ENCODE measurements around the gene AAK1.
"Not testable (repeated sequence)": the region's sequence is repeated elsewhere in the genome, so short reads cannot be mapped to it uniquely, and the experiment has no call there.

The AAK1 gene

DNA sequence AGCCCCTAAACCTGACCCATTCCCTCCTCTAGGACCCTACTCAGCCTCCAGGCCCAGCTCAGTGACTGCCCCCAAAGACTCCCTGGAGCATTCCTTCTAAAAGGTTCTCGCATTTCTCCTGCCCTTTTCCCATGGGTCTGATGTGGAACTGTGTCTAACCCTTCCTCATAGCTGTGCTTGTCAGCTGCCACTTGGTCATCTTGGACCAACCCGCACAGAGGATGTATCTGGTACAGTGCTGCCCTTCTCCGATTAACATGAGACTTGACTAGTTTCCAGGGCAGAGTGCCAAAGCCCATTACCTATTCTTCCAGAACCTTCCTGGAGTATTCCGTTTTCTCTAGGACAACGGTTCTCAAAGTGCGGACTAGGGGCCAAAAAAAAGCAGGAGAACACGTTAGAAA lies 205.8 kb downstream of the AAK1 start:
- DNase-seq: peak; percentile 33 to 38

DNA sequence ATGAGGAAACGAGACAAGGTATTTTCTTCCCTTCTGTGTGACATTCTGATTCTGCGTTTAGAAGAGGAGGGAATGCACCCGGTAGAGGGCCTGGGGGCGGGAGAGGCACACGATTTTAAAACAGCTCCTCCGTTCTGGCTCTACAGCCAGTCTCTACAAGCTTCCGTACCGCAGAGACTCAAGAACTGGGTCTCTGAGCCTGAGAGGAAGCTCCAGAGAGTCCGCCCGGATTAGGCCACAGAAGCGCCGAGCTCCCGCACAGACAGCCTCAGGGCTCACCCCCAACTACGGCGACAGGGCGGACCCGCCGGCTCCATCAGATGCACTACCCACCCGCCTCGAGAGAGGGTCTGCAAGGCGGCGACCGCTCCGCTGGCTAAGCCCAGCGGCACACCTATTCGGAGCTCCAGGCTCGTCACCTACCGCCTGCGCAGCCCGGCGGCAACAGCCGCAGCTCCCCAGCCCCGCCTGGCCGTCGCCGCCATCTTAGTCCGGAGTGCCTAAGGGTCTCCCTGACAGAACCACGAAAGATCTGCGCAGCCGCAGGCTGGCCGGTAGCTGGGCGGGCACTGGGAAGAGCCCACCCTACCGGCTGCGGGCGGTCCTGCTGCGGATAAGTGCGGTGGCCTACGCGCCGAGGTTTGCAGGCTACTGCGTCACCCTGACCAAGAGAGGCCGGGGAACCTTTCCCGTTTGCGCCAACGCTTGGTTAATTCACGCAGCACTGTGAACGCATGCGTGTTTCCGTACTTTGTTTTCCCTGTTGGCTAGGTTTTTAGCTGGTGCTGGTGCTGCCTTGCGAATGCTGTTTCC lies 206.4 kb downstream of the AAK1 start, which contains the start of gene NFU1:
NFU1 (minus strand) TSS at position 498 of the 813 bp plus-strand sequence; CDS start at position 485, 13 bp downstream.
- peak; percentile 79 to 81 for DNase-seq

DNA sequence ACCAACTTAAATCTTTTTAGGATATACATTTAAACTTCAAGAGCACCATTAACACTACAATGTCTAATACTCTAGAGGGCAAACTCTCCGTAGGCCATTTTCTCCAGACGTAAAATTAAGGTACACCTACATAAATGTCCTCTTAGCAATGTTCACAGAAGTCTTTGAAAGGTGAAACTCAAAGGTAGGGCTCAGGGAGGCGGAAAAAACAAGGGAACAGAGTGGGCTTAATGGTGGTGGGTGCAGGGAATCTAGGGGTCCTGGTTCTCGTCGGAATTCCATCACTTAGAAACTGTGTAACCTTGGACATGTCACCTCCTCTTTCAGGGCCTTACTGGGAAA lies 207.0 kb downstream of the AAK1 start:
- peak; percentile 25 to 38 for DNase-seq

DNA sequence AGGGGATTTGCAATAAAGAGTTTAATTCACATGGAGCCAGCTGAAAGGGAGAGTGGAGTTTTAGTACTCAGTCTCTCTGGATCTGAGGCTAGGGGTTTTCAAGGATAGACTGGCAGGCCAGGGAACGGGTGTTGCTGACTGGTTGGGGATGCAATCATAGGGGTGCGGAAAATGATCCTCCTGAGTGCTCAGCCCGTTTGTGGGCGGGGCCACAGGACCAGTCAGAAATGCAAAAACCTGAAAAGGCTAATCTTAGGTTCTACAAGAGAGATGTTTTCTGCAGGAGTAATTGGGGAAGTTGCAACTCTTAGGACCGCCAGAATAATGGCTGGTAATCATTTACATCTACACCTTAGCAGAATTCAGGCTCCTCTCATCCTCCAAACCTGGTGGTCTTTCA lies 208.8 kb downstream of the AAK1 start:
- no peak for DNase-seq

DNA sequence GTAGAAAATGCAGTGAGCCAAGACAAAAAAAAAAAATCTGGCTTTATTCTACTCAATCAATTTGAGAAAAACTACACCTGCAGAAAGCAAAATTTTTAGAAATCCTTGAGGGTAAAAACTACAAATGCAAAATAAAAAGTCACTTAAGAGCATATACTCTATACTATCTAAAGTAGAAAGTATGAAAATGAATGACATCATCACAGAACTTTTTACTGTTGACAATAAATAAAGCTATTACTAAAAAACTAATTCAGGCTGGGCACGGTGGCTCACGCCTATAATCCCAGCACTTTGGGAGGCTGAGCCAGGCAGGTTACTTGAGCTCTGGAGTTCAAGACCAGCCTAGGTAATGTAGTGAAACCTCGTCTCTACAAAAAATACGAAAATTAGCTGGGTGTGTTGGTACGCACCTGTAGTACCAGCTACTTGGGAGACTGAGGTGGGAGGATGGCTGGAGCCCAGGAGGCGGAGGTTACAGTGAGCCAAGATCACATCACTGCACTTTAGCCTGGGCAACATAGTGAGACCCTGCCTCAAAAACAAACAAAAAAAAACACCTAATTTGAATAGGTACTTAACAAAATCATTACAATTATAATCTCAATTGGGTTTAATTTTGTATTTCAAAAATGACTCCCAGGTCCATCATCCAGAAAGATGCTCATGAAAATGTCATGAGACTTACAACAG lies 213.9 kb downstream of the AAK1 start:
- no peak for DNase-seq

DNA sequence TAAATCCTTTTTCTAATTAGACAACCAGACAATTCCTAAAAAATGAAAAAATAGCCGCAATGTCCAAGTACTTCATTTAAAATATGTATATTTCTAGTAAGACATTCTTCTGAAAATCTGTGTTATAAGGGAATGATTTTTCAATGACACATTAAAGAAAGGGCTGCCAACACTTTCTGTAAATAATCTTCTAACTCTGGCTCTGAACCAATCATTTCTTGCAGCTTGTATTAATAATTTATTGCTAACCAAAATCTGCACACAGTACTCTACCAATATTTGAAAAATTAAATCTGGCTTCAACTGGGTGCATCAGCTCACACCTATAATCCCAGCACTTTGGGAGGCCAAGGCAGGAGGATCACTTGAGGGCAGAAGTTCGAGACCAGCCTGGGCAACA lies 214.6 kb downstream of the AAK1 start:
- DNase-seq: no peak

DNA sequence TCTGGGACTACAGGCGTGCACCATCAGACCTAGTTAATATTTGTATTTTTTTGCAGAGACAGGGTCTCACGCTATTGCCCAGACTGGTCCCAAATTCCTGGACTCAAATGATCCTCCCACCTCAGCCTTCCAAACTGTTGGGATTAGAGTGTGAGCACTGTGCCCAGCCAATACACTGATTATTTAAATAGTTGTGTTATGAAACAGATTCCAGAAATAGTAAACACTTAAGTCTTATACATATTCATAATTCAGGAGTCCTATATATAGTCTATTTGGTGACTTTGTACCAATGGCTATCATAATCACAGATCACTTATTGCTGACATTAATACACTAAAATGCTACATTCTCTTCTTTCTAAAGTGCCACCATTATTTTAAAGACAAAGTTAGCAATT lies 219.1 kb downstream of the AAK1 start:
- no peak for DNase-seq

DNA sequence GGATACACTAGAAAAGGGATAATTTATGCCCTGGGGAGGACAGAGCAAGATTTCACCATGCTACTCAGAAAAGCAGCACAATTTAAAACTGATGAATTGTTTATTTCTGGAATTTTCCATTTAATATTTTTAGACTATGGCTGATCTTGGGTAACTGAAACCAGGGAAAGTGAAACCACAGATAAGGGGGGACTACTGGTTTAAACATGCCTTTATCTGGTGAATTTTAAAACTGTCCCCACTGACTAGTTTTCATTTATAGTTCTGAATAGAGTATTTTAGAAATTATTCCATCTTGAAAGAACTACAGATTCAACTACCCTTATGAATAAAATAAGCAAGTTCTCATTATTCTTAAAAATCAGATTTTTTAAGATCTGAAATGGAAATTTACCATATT lies 221.3 kb downstream of the AAK1 start:
- no peak for DNase-seq

DNA sequence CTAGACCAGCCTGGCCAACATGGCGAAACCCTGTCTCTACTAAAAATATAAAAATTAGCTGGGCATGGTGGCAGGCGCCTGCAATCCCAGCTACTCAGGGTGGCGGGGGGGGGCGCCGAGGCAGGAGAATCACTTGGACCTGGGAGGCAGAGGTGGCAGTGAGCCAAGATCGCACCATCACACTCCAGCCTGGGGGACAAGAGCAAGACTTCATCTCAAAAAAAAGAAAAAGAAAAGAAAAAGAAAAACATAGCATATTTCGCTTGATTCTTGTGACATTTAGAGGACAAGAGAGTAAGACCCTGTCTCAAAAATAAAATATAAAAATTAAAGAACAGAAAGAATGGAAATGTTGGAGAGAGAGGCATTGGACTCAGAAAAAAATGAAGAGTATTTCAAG lies 224.4 kb downstream of the AAK1 start:
- not testable (repeated sequence) for DNase-seq

DNA sequence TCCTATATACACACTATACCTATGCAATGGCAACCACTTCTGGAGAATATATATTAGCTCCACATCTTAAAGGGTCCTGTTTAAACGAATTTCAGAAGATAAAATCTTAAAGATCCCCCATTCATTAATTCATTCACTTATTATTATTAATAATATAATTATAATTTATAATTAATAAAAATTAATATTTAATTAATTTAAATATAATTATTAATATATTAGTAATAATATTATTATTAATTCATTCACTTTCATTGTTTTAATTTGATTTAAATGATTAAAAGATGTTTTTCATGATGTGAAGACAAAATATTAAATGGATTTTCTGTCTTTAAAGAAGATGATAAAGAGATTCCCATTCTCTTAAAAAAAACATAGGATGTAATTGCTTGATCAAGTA lies 227.4 kb downstream of the AAK1 start:
- no peak for DNase-seq

Data from AML-193 (cell line).